WERI-Rb-1 (cell line): Measurements from ENCODE around the gene PAAF1.

ENCODE experiments used
- DNase-seq: peaks from one replicate; pipeline ENCODE4 v3.0.0-alpha.2; 2020
- H3K27ac ChIP-seq: fragments of 250-450 bp; sonication (Bioruptor Pico); 2 replicates; pipeline ENCODE4 v1.5.1; 2020; ENCODE audit warnings: mild to moderate bottlenecking, moderate library complexity
- H3K27me3 ChIP-seq: fragments of 250-450 bp; sonication (Bioruptor Pico); 2 replicates; pipeline ENCODE4 v1.5.1; 2021; ENCODE audit warnings: mild to moderate bottlenecking, low read depth, moderate library complexity; ENCODE audit not compliant: insufficient read depth, severe bottlenecking
- H3K36me3 ChIP-seq: fragments of 250-450 bp; sonication (Bioruptor Pico); 2 replicates; pipeline ENCODE4 v1.5.1; 2020; ENCODE audit warnings: mild to moderate bottlenecking, moderate library complexity
- H3K4me3 ChIP-seq: 2 replicates; pipeline ENCODE4 v1.5.1; 2011; ENCODE audit warnings: low read depth, mild to moderate bottlenecking, control low read depth, low read length
- H3K9me3 ChIP-seq: fragments of 250-450 bp; sonication (Bioruptor Pico); 2 replicates; pipeline ENCODE4 v1.5.1; 2021; ENCODE audit warnings: mild to moderate bottlenecking, moderate library complexity; ENCODE audit not compliant: severe bottlenecking
- CTCF ChIP-seq: IDR thresholded peaks from 2 replicates; pipeline ENCODE4 v1.5.1; 2011; ENCODE audit warnings: low read depth, mild to moderate bottlenecking, control low read depth, inconsistent platforms, low read length

Gene PAAF1

GRCh38 chr11:73963861-73964260, 87.1 kb downstream of the PAAF1 start:
- no peak overlapping the region for H3K4me3 ChIP-seq
- no peak for TF ChIP-seq CTCF
- H3K9me3 ChIP-seq = no peaks in the 10 kb centered on the region
- H3K27me3 ChIP-seq = no peaks in the 10 kb centered on the region
- DNase-seq = no peak
- H3K27ac ChIP-seq = no peak overlapping the region
- no peaks in the 10 kb centered on the region for H3K36me3 ChIP-seq

- Histone ChIP-seq H3K27ac (no peak overlapping the region), H3K4me3 (no peak overlapping the region), H3K9me3 (no peaks in the 10 kb centered on the region), H3K36me3 (no peaks in the 10 kb centered on the region), H3K27me3 (no peaks in the 10 kb centered on the region)
- DNase-seq = no peak
- TF ChIP-seq CTCF = no peak
Observed at GRCh38 chr11:73965076-73965763, 88.4 kb downstream of the PAAF1 start.

GRCh38 chr11:73965764-73966121, 88.9 kb downstream of the PAAF1 start:
- Histone ChIP-seq H3K4me3 (no peak overlapping the region), H3K36me3 (no peaks in the 10 kb centered on the region), H3K27me3 (no peaks in the 10 kb centered on the region), H3K9me3 (no peaks in the 10 kb centered on the region), H3K27ac (no peak overlapping the region)
- DNase-seq = no peak
- no peak for TF ChIP-seq CTCF

- no peak; the same call in 1 of the 2 replicates for TF ChIP-seq CTCF
- H3K27ac ChIP-seq = no peak overlapping the region
- no peaks in the 10 kb centered on the region for H3K27me3 ChIP-seq
- H3K9me3 ChIP-seq = no peaks in the 10 kb centered on the region
- H3K36me3 ChIP-seq = peaks cover 2% of the 10 kb centered on the region; the same call in 1 of the 2 replicates
- DNase-seq = peak; percentile 71
- no peak overlapping the region for H3K4me3 ChIP-seq
Observed at GRCh38 chr11:73968356-73968966, 91.7 kb downstream of the PAAF1 start.

- Histone ChIP-seq H3K4me3 (no peak overlapping the region), H3K36me3 (peaks cover 6% of the 10 kb centered on the region), H3K27ac (no peak overlapping the region), H3K27me3 (no peaks in the 10 kb centered on the region), H3K9me3 (no peaks in the 10 kb centered on the region)
- no peak for TF ChIP-seq CTCF
- no peak for DNase-seq
Observed at GRCh38 chr11:73969091-73969490, 92.3 kb downstream of the PAAF1 start.
